SK-MEL-5 (cell line): ENCODE data around the gene NUDT14. TPM values are rescaled to one million over a fixed set of nuclear protein-coding genes. Genes with fewer than 3 reads are reported as not detected.
A peak's percentile ranks its signal among the peaks of the same experiment; 100 is the strongest.

ENCODE experiments used
- DNase-seq: peaks from one replicate; pipeline ENCODE4 v3.0.0-alpha.2; 2016; ENCODE audit warnings: low read depth, low spot score
- in situ Hi-C: cut with HindIII; loops from 2 replicates; pipeline ENCODE4 v1.10.0; 2016; ENCODE audit warnings: low sequenced_read_pairs, high pct_unique_total_duplicates, low pct_unique_long_range_greater_than_20kb
- total RNA-seq: library from RNA; depleted of rRNA; stranded (reverse); fragments of >200 nt; shearing (Covaris generic); gene quantifications from 2 replicates; pipeline ENCODE4 v1.2.3, GENCODE V29; 2014

The NUDT14 gene
- total RNA-seq, 1 experiment from 2014 or later, result 35.2 TPM

DNA sequence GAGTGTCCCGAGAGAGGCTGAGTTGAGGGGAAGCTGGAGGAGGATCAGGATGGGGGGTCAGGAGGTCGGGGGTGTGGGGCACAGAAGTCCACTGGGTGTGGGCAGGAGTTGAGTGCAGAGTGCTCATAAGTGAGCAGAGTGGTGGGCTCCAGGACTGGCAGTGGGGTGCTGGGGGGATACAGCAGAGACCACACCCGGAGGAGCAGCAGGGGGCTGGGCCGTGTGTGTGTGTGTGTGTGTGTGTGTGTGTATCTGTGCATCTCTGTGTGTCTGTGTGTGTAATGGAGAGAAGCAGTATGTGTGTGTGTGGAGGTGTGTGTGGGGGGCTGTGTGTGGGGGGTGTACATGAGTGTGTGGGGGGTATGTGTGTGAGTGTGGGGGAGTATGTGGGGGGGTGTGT, 4.9 kb upstream of the NUDT14 start:
- in situ Hi-C loops, result no loop called here
- no peak for DNase-seq

DNA sequence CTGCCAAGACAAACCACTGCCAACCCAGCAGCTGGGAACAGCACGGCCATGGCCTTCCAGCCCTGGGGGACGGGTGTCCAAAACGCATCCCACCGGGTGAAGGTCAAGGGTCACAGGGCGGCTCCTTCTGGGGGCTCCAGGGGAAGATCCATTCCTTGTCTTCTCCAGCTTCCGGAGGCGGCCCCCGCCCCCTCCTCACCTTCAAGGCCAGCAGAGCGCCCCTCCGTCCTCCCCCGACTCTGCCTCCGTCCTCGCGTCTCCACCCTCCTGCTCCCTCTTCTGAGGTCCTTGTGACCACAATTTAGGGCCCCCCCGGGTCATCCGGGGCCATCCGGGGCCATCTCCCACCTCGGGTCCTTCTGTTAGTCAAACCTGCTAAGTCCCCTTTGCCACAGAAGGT, 3.9 kb upstream of the NUDT14 start:
- in situ Hi-C loops, result no loop called here

DNA sequence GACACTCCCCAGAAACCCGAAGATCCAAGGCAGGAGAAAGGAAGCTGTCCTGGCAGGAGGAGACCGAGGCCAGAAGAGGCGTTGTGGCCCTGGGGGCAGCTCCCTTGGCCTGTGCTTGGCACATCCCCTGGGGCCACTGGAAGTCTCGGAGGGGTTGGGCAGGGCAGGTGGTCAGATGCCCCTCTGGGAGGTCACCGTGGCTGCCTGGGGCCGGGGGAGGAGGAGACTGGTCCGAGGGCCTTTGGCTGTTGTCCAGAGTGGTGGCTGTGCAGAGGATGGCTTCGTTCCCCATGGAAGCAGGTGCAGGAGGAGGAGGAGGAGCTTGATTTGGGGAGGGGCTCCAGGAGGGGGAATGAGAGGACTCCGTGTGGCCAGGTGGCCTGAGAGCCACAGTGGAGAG, 3.3 kb upstream of the NUDT14 start:
- DNase-seq, result no peak
- in situ Hi-C loops, result no loop called here

More for the DNA sequence above, 3.9 kb upstream of the NUDT14 start:
- no peak for DNase-seq

DNA sequence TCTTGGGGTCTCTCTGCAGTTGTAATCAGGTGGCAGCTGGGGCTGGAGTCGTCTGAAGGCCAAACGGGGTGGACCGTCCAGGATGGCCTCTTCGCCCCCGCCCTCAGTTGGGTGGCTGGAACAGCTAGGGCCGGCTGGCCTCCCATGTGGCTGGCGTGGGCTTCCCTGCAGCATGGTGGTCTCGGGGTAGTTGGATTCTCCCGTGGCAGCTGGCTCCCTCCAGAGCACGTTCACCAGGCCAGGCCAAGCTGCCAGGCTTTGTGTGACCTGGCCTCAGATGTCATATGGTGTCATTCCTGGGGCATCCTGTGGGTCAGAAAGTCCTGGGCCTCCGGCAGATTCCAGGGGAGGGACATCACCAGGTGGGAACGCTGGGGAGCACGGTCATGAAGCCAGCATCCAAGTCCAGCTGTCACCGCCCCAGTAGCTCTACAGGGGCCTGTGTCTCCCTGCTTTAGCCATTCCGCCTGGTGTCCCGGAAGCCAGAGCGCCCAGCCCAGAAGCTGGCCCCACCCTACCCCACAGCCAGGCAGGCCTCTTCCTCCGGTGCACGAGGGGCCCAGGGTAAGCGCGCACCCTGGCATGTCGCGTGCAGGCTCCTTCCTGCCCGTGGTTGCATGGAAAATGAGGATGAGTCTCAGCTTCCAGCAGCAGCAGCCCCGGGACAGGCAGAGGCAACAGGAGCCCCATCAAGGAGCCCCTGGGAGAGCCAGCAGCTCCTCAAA, 1.3 kb upstream of the NUDT14 start:
- no peak for DNase-seq
- in situ Hi-C loops, result no loop called here

DNA sequence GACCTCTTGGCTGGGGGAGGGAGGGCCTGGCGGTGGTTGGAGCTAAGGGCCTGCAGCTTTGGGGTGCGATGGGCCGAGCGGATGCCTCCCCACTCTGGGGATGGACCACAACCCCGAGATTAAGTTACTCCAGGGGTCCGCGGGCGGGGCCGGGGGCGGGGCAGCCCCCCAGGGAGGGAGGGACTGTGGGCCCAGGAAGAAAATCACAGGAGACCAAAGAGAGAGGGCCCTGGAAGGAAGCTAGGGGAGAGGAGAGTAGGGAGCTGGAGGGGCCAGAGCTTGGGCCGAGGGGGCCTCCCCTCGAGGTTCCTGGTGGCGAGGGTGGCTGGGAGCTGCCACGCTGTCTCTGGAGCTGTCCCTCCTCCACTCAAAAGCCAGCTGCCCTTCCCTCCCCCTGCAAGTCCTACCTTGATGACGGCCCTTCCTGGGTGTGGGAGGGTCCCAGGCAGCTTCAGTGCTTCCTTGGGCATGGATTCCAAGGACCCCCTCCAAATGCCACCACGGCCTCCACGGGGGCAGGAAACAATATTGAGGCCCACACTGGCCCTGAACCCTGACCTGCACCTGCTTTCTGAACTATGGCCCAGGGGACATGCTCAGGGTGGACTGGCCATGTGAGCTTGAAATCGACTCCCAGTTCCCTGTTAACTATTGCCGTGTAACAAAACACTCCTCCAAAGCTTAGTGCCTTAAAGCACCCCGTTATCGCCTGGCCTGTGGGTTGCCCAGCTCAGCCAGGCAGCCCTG, 610 bp upstream of the NUDT14 start:
- in situ Hi-C loops, result no loop called here

DNA sequence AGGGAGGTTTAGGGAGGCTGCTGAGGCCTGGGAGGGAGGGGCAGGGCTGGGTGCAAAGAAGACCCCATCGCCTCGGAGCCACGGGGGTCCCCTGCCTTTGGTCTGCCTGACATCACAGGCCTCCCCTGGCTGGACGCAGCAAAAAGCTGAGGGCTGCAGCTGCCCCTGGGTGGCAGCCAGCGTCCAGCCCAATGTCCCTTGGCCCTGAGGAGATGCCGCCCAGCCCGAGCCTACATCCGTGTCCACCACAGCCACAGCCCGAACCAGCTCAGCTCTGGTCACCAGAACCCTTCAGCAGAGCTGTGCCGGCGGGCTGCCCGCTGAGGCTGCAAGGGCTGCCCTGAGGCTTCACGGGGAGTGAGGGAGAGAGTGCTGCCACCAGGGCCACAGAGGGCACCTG, 1.9 kb downstream of the NUDT14 start:
- in situ Hi-C loops, result no loop called here
- DNase-seq, result no peak

More for the DNA sequence above, 610 bp upstream of the NUDT14 start:
- DNase-seq, result no peak

DNA sequence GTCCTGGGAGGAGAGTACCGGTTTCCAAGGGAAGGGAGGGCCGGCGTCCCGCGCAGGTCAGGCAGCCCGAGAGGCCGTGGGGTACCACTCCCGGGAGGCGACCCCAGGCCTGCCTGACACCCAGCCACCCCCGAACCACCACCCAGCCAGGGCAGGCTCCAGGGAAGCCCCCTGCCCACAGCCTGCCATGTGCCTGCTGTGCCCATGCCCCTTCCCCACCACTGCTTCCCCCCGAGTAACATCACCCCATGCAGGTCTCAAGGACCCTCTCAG, 2.3 kb downstream of the NUDT14 start:
- in situ Hi-C loops, result no loop called here
- DNase-seq, result no peak

DNA sequence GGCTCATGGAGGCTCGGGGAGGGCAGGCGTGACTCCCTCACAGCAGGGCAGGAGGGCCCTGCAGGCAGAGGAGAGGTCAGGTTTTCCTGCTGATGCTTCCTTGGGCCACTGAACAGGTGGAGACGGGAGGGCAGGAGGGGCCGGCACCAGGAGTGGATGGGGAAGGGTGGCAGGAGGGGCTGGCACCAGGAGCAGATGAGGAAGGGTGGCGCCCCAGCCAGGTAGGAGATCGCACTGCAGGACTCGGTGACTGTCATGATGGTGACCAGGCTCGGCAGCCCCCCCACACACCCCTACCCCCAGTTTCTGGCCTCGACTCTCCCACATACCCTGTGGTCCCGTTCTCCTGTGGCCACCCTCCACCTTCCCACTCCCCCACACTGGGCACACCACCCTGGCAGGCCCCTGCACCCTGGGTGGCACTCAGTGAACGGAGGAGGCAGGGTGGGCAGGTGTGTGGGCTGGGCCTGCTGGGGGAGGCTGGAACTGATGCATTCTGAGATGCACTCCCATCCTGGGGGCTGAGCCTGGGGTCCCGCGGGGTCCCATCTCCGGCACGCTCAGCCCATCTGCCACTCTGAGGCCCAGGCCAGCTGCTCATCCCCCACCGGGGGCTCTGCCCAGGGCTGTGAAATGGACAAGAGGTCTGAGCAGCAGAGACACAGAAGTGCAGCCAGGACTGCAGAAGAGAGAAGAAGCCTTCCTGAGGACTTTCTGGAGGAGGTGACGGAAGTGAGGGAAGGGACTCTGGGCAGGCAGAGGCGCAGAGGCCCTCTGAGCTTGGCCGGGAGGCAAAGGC, 2.8 kb downstream of the NUDT14 start:
- DNase-seq, result no peak

DNA sequence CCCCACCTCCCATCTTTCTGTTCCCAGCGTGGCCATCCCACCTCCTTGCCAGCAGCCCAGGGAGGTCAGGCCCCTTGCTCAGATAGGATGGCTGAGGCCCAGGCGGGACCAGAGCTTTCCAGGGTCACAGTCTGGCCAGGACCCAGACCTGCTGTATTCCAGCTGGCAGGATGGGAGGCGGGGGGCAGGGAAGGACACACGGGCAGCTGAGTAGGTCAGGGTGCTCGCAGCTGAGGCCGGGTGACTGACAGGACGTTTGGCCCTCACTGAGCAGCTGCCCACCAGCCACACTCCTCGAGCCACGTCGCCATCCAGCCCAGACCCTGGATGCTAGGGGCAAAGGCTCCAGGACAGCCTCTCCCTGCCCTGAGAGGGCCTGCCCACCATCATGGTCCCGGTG, 4.0 kb downstream of the NUDT14 start:
- DNase-seq, result no peak
- in situ Hi-C loops, result no loop called here

More for the DNA sequence above, 2.8 kb downstream of the NUDT14 start:
- in situ Hi-C loops, result no loop called here

DNA sequence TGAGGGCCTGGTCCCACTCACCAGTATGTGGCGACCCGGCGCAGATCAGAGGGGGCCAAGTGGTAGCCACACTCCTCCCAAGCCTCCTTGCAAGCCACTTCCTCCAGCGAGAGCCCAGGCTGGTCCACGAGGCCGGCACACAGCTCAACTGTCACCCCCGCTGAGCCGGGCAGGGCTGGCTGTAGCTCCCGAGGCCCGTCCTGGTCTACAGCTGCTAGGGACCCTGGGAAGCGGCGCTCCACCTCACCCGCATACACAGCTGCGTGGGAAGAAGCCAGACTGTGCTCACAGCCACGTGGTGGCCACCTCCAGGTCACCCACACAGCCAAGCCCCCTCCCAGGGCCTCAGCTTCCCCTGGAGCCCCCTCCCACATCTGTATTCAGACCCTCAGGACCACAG, 4.6 kb downstream of the NUDT14 start:
- in situ Hi-C loops, result no loop called here
- DNase-seq, result no peak

DNA sequence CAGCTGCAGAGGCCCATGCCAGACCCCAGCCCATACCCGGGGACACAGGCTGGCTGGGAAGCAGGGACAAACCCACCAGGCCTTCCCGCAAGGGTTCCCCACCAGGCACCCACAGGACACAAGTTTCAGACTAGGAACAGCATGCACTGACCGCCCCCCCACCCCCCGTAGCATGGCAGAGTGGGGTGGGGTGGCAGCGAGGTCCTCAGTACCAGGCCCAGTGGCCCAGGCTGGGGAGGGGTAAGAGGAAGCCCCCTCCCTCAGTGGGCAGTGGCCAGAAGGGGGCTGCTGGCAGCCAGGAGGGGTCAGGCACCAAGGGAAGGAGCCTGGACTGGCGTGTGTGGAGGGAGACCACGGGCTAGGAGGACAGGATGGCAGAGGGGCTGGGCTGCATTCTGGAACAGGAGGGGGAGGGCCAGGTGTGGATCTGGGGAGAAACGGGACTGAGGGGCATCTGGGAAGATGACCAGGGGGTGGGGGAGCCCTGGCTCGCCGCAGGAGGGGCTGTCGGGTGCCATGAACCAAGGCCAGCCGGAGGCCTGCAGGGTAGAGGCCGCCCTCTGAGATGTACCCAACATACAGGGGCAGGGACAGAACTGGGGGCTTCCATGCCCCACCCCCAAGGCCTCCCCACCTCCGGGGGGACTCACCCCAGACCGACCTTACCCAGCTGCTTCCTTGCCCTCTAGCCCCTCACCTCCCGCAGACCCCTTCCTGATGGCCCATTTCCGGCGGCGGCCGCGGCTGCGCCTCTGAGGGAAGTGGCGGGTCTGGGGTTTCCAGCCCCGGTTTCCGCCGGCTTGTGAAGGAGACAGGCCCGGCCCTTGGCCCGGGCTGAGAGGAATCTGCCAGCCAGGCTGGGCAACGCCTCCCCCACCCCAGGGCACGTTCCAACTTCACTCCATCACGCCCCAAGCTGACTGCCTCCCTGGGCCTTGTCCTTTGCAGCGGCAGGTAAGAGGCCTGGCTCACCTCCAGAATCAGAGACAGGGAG, 6.9 kb downstream of the NUDT14 start:
- in situ Hi-C loops, result no loop called here
- DNase-seq, result no peak

DNA sequence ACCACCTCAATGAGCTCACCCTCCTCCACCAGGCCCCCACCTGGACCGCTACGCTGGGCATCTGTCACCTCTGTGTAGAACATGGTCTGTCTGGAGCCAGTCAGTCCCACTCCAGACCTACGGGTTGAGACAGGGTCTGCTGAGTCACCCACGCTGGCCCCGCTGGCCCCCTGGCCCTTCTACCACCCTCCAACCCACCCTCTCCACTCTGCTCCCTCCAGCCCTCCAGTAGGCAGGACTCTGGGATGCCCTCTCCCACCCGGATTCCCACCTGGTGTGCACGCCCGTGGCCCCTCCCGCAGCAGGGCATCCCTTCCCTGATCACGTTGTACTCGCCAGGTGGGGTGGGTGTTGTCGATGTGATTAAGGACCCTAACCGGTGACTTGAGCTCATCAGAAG, 8.0 kb downstream of the NUDT14 start:
- DNase-seq, result no peak
- in situ Hi-C loops, result no loop called here

DNA sequence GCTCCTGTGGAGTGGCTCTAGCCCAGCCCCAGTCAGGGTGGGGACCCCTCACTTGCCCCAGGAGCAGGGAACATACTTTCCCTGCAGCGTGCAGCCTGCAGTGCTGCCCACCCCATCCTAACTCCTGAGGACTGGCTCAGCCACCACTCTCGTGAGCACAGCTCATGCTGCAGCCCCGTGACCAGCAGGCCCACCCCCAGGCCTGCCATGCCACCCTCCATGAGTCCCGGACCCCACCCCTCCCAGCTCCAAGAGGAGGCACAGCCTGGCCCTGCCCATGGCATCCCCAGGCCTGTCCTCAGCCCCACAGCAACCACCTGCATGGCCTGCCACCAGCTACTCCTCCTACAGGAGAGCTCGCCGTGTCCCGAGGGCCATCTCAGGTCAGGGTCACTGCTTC, 8.6 kb downstream of the NUDT14 start:
- no peak for DNase-seq
- in situ Hi-C loops, result no loop called here

DNA sequence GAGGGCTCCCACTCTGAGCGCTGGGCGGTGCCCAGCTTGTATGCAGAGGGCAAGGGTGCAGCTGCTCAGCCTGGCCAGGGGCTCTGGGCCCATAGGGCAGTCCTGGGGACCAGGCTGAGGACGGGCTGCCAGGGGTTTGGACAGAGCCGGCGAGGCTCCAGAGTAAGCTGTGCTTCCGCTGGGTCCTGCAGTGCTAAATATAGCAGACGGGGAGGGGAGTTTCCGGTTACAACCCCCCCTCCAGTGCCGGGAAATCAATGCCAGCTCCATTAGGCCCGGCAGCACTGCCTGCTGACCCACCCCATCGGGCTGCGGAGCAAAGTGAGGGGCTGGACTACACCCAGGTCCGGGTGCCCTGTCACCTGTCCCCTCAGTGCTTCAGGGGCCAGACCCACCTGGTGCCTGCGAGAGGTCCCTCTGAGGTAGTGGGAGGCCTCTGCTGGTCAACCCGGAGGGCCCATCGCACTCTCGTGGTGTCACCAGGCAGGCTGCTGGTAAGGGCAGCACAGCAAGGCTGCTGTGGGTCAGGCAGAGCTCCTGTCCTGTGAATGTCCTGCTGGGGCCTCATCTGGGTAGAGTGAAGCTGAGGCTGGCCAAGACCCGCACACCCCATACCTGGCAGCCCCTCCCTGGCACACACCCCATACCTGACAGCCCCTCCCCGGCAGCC, 10.0 kb downstream of the NUDT14 start:
- in situ Hi-C loops, result no loop called here
- no peak for DNase-seq

DNA sequence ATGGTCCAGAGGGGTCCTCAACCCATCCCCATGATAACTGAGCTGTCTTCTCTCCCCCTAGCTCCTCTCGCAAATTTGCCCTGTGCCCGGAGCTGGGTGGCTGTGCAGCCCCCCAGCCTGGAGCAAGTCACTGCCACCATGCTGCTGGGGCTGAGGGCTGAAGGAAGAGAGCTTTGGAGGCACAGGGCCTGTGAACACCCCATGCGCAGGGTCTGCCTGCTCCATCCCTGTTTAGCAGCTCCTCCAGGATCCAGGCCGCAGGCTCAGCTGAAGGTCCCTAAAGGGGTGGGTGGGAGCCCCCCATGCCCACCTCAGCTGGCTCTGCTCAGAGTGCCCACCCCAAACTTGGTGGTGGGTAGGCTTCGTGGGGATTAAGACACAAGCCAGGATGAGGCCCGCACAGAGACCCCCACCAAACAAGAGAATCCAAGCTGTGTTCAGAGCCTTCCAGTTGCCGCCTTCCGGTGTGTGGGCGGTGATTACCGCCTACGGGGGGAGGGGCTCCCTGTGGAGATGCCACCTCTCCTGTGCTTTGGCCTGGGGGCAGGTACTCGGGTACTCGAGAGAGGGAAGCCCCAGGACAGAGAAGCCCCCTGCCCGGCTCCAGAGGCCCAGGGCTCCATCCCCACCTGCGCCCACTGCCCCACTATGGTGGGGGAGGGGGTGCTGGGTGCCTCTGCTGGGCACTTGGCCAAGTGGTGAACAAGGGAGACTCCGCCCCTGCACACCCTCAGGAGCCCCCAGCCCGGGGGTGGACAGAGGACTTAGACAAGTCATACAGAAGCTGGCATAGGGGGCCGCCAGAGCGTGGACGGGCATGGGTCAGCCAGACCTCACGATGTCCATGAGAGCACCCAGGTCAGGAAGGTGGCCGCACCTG, 11.1 kb downstream of the NUDT14 start:
- DNase-seq, result no peak
- in situ Hi-C loops, result no loop called here

DNA sequence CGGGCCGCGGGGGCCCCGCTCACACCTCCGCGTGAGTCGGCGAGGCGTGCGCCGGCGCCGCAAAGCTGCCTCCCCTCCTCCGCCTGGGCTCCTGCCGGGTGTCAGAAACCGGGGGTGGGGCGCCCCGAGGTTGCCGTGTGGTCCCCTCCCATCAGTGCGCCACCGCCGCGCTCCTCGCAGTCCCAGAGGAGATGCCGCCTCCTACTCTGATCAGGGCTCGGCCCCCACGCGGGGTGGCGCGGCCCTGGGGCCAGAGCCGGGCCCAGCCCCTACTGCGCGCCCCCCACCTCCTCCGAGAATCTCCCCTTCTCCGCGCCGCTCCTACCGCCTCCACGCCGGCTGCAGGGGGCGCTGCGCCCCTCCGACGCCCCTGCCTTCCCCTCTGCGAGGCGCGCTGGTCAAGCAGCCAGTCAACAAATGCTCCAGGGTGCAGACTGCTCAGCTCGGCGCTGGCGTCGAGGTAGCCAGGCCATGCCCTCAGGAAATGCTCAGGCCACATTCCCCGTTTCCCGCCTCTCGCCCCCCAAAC, 12.1 kb downstream of the NUDT14 start:
- in situ Hi-C loops, result no loop called here
- peak; percentile 21 for DNase-seq
